Colonic mucosa (tissue), 4 donors: ENCODE measurements around the gene TIFAB. TPM values are rescaled to one million over a fixed set of nuclear protein-coding genes. Genes with fewer than 3 reads are reported as not detected.

ENCODE experiments used
- DNase-seq: peaks from one replicate; pipeline ENCODE4 v3.0.0-alpha.2; 2020
- H3K27ac ChIP-seq: fragments of 200-600 bp; one replicate; pipeline ENCODE4 v1.8.0; 2021
- H3K27me3 ChIP-seq: fragments of 200-600 bp; one replicate; pipeline ENCODE4 v1.8.0; 2021
- H3K36me3 ChIP-seq: fragments of 200-600 bp; one replicate; pipeline ENCODE4 v1.8.0; 2021
- H3K4me1 ChIP-seq: fragments of 200-600 bp; one replicate; pipeline ENCODE4 v1.8.0; 2021; ENCODE audit warnings: mild to moderate bottlenecking
- H3K4me3 ChIP-seq: fragments of 200-600 bp; one replicate; pipeline ENCODE4 v1.8.0; 2021
- H3K9ac ChIP-seq, 2 donors: one replicate each; pipeline ENCODE4 v1.7.0; 2013; ENCODE audit warnings: control low read depth in 2 of 2, low read depth in 2 of 2, low read length in 2 of 2
- H3K9me3 ChIP-seq: fragments of 200-600 bp; one replicate; pipeline ENCODE4 v1.8.0; 2021
- intact Hi-C: fragments of 100-400 bp; cut with DNase I; formaldehyde crosslinking; loops from one replicate; pipeline ENCODE4 v1.14.1; 2022
- total RNA-seq, 2 donors: library from RNA; stranded (reverse); fragmentation: NEBNext Ultra II Directional in 1 of 2; extraction: Animal tissue kit (Norgen Biotek cat#: 25700) in 1 of 2; gene quantifications; one replicate each; pipeline ENCODE4 v1.2.1, GENCODE V29; 2021
- TF ChIP-seq, protein P1 (sequence below): fragments of 200-600 bp; IDR thresholded peaks from one replicate; pipeline ENCODE4 v1.8.0; 2022; ENCODE audit warnings: antibody characterized with exemption, mild to moderate bottlenecking
- donor health status: healthy.
- donor health status: DM: no; HTN: no; CAD: no.
- donor health status: DM: no; HTN: no; CAD: no.

The TIFAB gene
- total RNA-seq, 2 donors from 2014 or later, result 0.07 to 0.42 TPM

DNA sequence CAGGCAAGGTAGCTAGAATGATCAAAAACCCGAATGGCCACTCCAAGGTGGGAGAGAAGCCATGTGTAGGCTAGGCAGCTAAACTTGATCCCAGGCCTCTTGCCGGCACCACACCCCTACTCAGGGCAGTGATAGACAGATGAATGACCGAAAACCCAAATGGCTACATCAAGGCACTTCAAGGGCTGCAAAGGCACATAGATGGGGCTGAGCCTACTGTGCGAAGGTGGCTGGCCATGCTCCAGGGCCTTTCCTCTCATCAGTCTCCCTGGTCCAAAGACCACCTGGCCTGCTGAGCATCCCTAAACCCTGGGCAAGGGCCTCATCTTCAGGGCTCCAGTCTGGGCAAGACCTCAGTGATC, 3.7 kb upstream of the TIFAB start:
- no peak overlapping the region for H3K9ac ChIP-seq
- TF ChIP-seq, protein P1, sequence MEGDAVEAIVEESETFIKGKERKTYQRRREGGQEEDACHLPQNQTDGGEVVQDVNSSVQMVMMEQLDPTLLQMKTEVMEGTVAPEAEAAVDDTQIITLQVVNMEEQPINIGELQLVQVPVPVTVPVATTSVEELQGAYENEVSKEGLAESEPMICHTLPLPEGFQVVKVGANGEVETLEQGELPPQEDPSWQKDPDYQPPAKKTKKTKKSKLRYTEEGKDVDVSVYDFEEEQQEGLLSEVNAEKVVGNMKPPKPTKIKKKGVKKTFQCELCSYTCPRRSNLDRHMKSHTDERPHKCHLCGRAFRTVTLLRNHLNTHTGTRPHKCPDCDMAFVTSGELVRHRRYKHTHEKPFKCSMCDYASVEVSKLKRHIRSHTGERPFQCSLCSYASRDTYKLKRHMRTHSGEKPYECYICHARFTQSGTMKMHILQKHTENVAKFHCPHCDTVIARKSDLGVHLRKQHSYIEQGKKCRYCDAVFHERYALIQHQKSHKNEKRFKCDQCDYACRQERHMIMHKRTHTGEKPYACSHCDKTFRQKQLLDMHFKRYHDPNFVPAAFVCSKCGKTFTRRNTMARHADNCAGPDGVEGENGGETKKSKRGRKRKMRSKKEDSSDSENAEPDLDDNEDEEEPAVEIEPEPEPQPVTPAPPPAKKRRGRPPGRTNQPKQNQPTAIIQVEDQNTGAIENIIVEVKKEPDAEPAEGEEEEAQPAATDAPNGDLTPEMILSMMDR, result no peak
- H3K27ac ChIP-seq, result no peak overlapping the region
- H3K4me1 ChIP-seq, result no peaks in the 10 kb centered on the region
- intact Hi-C loops, result no loop called here
- no peaks in the 10 kb centered on the region for H3K9me3 ChIP-seq
- H3K27me3 ChIP-seq, result no peaks in the 10 kb centered on the region
- no peaks in the 10 kb centered on the region for H3K36me3 ChIP-seq
- no peak for DNase-seq
- H3K4me3 ChIP-seq, result no peak overlapping the region

DNA sequence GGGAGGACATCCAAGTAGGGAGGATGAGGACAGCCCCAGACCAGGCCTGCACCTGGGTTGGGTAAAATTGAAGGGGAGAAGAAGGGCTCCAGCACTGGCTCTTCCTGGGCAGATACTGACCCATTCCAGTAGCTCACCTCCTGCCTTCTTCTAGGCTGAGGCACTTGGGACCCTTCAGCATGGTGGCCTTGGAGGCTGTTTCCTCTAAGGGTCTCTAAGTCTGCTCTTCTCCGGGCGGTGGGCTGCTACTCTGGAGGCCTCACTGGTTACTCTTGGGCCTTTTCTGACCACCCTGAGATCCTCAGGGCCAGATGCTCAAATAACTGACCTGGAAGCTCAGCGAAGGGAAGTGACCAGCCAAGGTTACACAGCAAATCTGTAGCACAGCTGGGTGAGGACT, 2.8 kb upstream of the TIFAB start:
- DNase-seq, result no peak
- no peaks in the 10 kb centered on the region for H3K9me3 ChIP-seq
- no peaks in the 10 kb centered on the region for H3K36me3 ChIP-seq
- no peak overlapping the region for H3K4me3 ChIP-seq
- intact Hi-C loops, result no loop called here
- H3K9ac ChIP-seq, result no peak overlapping the region
- no peak overlapping the region for H3K27ac ChIP-seq
- H3K27me3 ChIP-seq, result no peaks in the 10 kb centered on the region
- TF ChIP-seq, protein P1, result no peak
- no peaks in the 10 kb centered on the region for H3K4me1 ChIP-seq

DNA sequence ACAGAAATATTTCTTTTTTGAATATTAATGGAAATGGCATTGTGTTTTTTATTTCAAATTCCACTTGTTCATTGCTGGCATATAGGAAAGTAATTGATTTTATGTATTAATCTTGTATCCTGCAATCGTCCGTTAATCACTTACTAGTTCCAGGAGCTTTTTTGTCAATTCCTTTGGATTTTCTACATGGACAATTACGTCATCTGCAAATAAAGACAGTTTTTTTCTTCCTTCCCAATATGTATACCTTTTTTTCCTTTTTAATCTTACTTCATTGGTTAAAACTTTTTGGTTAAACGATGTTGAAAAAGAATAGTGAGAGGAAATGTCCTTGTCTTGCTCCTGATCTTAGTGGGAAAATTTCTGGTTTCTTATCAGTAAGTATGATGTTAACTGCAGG, 1.5 kb upstream of the TIFAB start:
- H3K27ac ChIP-seq, result no peak overlapping the region
- DNase-seq, result no peak
- H3K36me3 ChIP-seq, result no peaks in the 10 kb centered on the region
- H3K9ac ChIP-seq, result no peak overlapping the region
- H3K4me1 ChIP-seq, result no peaks in the 10 kb centered on the region
- TF ChIP-seq, protein P1, result no peak
- no peaks in the 10 kb centered on the region for H3K27me3 ChIP-seq
- no peak overlapping the region for H3K4me3 ChIP-seq
- H3K9me3 ChIP-seq, result no peaks in the 10 kb centered on the region
- intact Hi-C loops, result no loop called here

DNA sequence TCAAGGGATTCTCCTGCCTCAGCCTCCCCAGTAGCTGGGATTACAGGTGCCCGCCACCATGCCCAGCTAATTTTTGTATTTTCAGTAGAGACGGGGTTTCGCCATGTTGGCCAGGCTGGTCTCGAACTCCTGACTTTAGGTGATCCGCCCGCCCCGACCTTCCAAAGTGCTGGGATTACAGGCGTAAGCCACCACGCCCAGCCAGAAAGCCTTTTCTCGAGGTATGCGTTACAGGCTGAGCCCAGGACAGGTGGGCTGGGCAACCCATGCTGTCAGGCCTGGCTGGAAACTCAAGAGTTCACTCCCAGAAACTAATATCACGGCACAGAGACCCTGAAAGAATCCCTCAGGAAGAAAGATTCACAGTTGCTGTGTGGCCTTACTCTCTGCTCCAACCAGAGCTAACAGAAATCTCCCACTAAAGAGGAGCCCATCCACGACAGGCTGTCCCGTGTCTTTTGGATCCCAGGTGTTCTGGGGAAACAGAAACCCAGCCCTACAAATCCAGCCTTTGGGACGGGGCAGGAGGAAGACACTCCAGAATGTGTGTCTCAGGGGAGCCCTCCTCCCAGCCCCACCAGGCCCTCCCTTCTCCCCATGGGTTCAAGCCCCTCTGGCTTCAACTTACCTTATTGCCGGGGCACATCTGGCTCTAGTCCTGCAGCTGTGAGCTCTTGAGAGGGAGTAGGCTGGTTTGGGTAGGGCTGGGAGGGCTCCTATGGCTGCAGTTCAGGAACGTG, 400 bp downstream of the TIFAB start:
- Histone ChIP-seq H3K36me3 (no peaks in the 10 kb centered on the region), H3K4me3 (no peak overlapping the region), H3K27ac (no peak overlapping the region), H3K4me1 (no peaks in the 10 kb centered on the region), H3K9me3 (no peaks in the 10 kb centered on the region), H3K27me3 (no peaks in the 10 kb centered on the region), H3K9ac (no peak overlapping the region)
- no peak for DNase-seq
- intact Hi-C loops, result no loop called here
- TF ChIP-seq, protein P1, result no peak

DNA sequence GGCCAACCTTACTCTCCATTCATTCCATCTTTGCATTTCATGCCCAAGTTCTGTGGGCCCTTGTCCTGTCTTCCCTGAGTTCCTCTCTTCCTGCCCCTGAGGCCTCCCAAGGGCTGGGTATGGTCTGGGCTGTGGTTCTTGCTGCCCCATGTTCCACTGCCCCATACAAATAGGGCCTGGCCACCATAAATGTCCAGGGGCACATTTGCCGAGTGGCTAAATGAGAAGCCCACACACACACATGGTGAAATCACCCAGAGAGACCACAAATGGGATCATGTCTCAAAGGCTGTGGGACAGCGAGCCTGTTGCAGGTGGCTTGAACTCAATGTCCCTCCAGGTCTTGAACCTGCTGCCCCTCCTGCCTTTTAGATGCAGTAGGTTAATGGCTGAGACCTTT, 1.2 kb downstream of the TIFAB start:
- Histone ChIP-seq H3K4me3 (no peak overlapping the region), H3K9me3 (no peaks in the 10 kb centered on the region), H3K27me3 (no peaks in the 10 kb centered on the region), H3K36me3 (no peaks in the 10 kb centered on the region), H3K27ac (no peak overlapping the region), H3K4me1 (no peaks in the 10 kb centered on the region), H3K9ac (no peak overlapping the region)
- TF ChIP-seq, protein P1, result no peak
- DNase-seq, result no peak
- intact Hi-C loops, result no loop called here
